Endothelial cell of umbilical vein (primary cell): ENCODE results near the gene NINJ2. TPM values are rescaled to one million over a fixed set of nuclear protein-coding genes. Genes with fewer than 3 reads are reported as not detected.

Experiments
- BruUV-seq: library from RNA; stranded (reverse); fragments of 400-500 nt; replicated peaks from 2 replicates; lab custom pipeline; 2021; lab: Mats Ljungman, UMichigan
- CTCF ChIA-PET: fragments of 300-600, 350-600 bp; sonication (Branson Sonifier 250); formaldehyde crosslinking; loops from one replicate; lab custom pipeline; 2021; ENCODE audit warnings: antibody characterized with exemption, inconsistent platforms; lab: Charles Lee
- POLR2A ChIA-PET: fragments of 300-600, 350-600 bp; sonication (Branson Sonifier 250); formaldehyde crosslinking; loops from one replicate; lab custom pipeline; 2021; ENCODE audit warnings: antibody characterized with exemption, inconsistent platforms; lab: Charles Lee
- DNase-seq: peaks from one replicate; pipeline ENCODE4 v3.0.0-alpha.2; 2011; ENCODE audit warnings: low read depth, low spot score
- FAIRE-seq: peaks from 2 replicates; lab custom pipeline; 2011; peaks lifted over from hg19 to GRCh38; lab: Jason Lieb, UNC
- H2AFZ ChIP-seq: 2 replicates; pipeline ENCODE4 v1.6.0; 2012; ENCODE audit warnings: low read depth, low read length, control low read depth, inconsistent platforms
- H3K27ac ChIP-seq: 2 replicates; pipeline ENCODE4 v1.5.1; 2011; ENCODE audit warnings: low read depth, mild to moderate bottlenecking, control low read depth, low read length, moderate library complexity; ENCODE audit not compliant: insufficient read depth
- H3K27me3 ChIP-seq, 2 experiments: 2 replicates each; pipeline versions ENCODE4 v1.6.0 to v1.6.1; 2011; ENCODE audit warnings: low read length in 2 of 2, mixed read lengths in 1 of 2; ENCODE audit not compliant: control insufficient read depth in 2 of 2, insufficient read depth in 2 of 2
- H3K36me3 ChIP-seq, 2 experiments: 2 replicates in 1 of 2; 3 replicates in 1 of 2; pipeline ENCODE4 v1.5.1; 2011; ENCODE audit warnings: low read length in 2 of 2, mild to moderate bottlenecking in 1 of 2, moderate library complexity in 1 of 2; ENCODE audit not compliant: control insufficient read depth in 2 of 2, insufficient read depth in 2 of 2; ENCODE audit errors: extremely low read depth in 1 of 2
- H3K4me1 ChIP-seq: 3 replicates; pipeline ENCODE4 v1.5.1; 2011; ENCODE audit warnings: mild to moderate bottlenecking, low read length; ENCODE audit not compliant: control insufficient read depth, insufficient read depth; ENCODE audit errors: extremely low read depth
- H3K4me2 ChIP-seq: 2 replicates; pipeline ENCODE4 v1.6.1; 2011; ENCODE audit warnings: low read length, control low read depth, mixed read lengths; ENCODE audit not compliant: insufficient read depth
- H3K4me3 ChIP-seq, 3 experiments: fragments of 200-600 bp in 1 of 3; sonication (generic), shearing (Covaris generic) in 1 of 3; replicated peaks in 1 of 3; 2 replicates each; pipeline ENCODE4 v1.5.1; 2011 to 2016; ENCODE audit warnings: control low read depth in 3 of 3, low read length in 3 of 3, mild to moderate bottlenecking in 2 of 3, inconsistent platforms in 1 of 3, low read depth in 1 of 3, moderate library complexity in 1 of 3; ENCODE audit not compliant: insufficient read depth in 1 of 3
- H3K79me2 ChIP-seq: 2 replicates; pipeline ENCODE4 v1.6.0; 2012; ENCODE audit warnings: low read length, inconsistent platforms; ENCODE audit not compliant: control insufficient read depth, insufficient read depth
- H3K9ac ChIP-seq: replicated peaks from 2 replicates; pipeline ENCODE3; 2011; ENCODE audit warnings: low read length, control low read depth; ENCODE audit not compliant: insufficient read depth; ENCODE audit errors: extremely low read depth
- H3K9me1 ChIP-seq: replicated peaks from 3 replicates; pipeline ENCODE4 v1.6.0; 2011; ENCODE audit warnings: mild to moderate bottlenecking, low read length; ENCODE audit not compliant: control insufficient read depth, insufficient read depth; ENCODE audit errors: extremely low read depth
- H3K9me3 ChIP-seq: replicated peaks from 2 replicates; pipeline ENCODE4 v1.5.1; 2012; ENCODE audit warnings: low read length, inconsistent platforms; ENCODE audit not compliant: control insufficient read depth, insufficient read depth
- H4K20me1 ChIP-seq: replicated peaks from 2 replicates; pipeline ENCODE3; 2011; ENCODE audit warnings: mild to moderate bottlenecking, low read length; ENCODE audit not compliant: control insufficient read depth, insufficient read depth; ENCODE audit errors: extremely low read depth
- EZH2 ChIP-seq: IDR thresholded peaks from 2 replicates; pipeline ENCODE4 v1.6.1; 2012; ENCODE audit warnings: borderline replicate concordance, low read depth, mild to moderate bottlenecking, moderate library complexity, low read length, inconsistent platforms; ENCODE audit not compliant: severe bottlenecking
- FOS ChIP-seq: IDR thresholded peaks from 2 replicates; pipeline ENCODE4 v1.6.1; 2011; ENCODE audit warnings: mild to moderate bottlenecking, low read length, moderate library complexity, borderline replicate concordance; ENCODE audit not compliant: insufficient read depth
- GATA2 ChIP-seq: IDR thresholded peaks from 2 replicates; pipeline ENCODE4 v1.7.0; 2011; ENCODE audit warnings: low read depth, mild to moderate bottlenecking, moderate library complexity, mixed read lengths, low read length; ENCODE audit not compliant: insufficient read length, insufficient read depth
- JUN ChIP-seq: IDR thresholded peaks from 2 replicates; pipeline ENCODE4 v1.6.1; 2011; ENCODE audit warnings: borderline replicate concordance, low read depth; ENCODE audit not compliant: insufficient read length, insufficient read depth
- MYC ChIP-seq: IDR thresholded peaks from one replicate; pipeline ENCODE4 v1.6.1; 2011; ENCODE audit warnings: mild to moderate bottlenecking, low read depth, low read length
- POLR2A ChIP-seq: IDR thresholded peaks from 2 replicates; pipeline ENCODE4 v1.6.1; 2012; ENCODE audit warnings: low read depth, mild to moderate bottlenecking, control low read depth, low read length
- POLR2AphosphoS5 ChIP-seq: IDR thresholded peaks from 2 replicates; pipeline ENCODE4 v1.6.1; 2012; ENCODE audit warnings: low read depth, mild to moderate bottlenecking, control low read depth, low read length, moderate library complexity; ENCODE audit not compliant: insufficient read depth
- dilution Hi-C: fragments of 300-500 bp; cut with MboI; formaldehyde crosslinking; loops from one replicate; pipeline ENCODE4 v1.15.0; 2019; ENCODE audit warnings: low sequenced_read_pairs; ENCODE audit not compliant: extremely low pct_ligation_motif_present
- intact Hi-C: fragments of 100-400 bp; cut with micrococcal nuclease; formaldehyde crosslinking; loops from one replicate; pipeline ENCODE4 v1.10.0; 2022
- polyA plus RNA-seq, 4 experiments: library from polyadenylated mRNA; depleted of rRNA in 3 of 4; stranded (reverse) in 3 of 4; unstranded in 1 of 4; fragments of >200 nt; gene quantifications; 2 replicates each; pipeline versions ENCODE4 v1.2.1 to v1.2.3, GENCODE V29; 2011 to 2012; ENCODE audit warnings: missing spikeins in 1 of 4
- total RNA-seq: library from RNA; stranded (reverse); gene quantifications from 2 replicates; pipeline ENCODE4 v1.2.3, GENCODE V29; 2021
- TF ChIP-seq, protein P1 (sequence below): IDR thresholded peaks from 2 replicates; pipeline ENCODE4 v1.6.1; 2011; ENCODE audit not compliant: insufficient read depth, insufficient read length
- TF ChIP-seq, protein P2 (sequence below), 2 donors: IDR thresholded peaks; 1 replicate in 1 of 2; 2 replicates in 1 of 2; pipeline ENCODE4 v1.5.1; 2011; ENCODE audit warnings: low read length in 2 of 2, mild to moderate bottlenecking in 2 of 2, moderate library complexity in 2 of 2, control low read depth in 1 of 2, inconsistent platforms in 1 of 2, low read depth in 1 of 2; ENCODE audit not compliant: insufficient read depth in 1 of 2; ENCODE audit errors: extremely low read depth in 1 of 2

NINJ2 gene
- total and polyA plus RNA-seq, 2 donors (not counting 3 experiments of a cell fraction or from before 2014, with no cell fraction given): 0.75 to 4.4 TPM

DNA sequence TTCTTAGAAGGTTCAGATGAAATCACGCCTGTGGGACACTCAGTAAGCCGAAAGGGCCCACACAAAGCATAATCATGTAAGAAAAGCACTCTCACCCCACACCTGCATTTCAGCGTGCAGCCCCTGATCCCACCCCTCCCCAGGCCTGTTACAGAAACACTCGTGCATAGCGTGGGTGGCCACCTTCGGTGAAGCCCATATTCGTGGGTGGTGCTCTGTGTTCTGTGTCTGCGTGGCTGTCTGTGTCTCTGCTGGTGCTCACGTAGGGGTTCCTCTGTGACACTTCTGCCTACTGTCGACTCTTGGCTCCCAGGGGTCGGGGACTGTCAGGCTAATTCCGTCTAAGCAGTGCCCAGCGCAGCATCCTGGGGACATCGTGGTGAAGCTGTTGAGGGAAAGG lies 129.5 kb downstream of the NINJ2 start:
- CTCF ChIA-PET: interaction anchor here (1.1 to 1.7 kb wide), 4 partner anchors 26 to 92 kb away, joined by 3 to 8 read pairs (median 4); no protein-coding TSS in a partner anchor
- Histone ChIP-seq H4K20me1 (no peaks in the 10 kb centered on the region), H3K9ac (no peak overlapping the region), H3K79me2 (no peaks in the 10 kb centered on the region), H3K4me2 (no peak overlapping the region), H3K36me3 (no peaks in the 10 kb centered on the region), H3K9me1 (no peaks in the 10 kb centered on the region), H3K4me1 (peaks cover 9% of the 10 kb centered on the region), H3K4me3 (no peak overlapping the region), H2AFZ (no peak overlapping the region), H3K9me3 (no peaks in the 10 kb centered on the region), H3K27ac (no peak overlapping the region), H3K27me3 (peaks cover 14 to 17% of the 10 kb centered on the region in 2 experiments)
- intact Hi-C loops: no loop called here
- TF ChIP-seq MYC: no peak
- no peak for TF ChIP-seq POLR2A
- TF ChIP-seq, protein P1, sequence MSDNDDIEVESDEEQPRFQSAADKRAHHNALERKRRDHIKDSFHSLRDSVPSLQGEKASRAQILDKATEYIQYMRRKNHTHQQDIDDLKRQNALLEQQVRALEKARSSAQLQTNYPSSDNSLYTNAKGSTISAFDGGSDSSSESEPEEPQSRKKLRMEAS: no peak
- no peak for TF ChIP-seq POLR2AphosphoS5
- no peak for TF ChIP-seq EZH2
- TF ChIP-seq JUN: no peak
- no peak for TF ChIP-seq GATA2
- TF ChIP-seq, protein P2, sequence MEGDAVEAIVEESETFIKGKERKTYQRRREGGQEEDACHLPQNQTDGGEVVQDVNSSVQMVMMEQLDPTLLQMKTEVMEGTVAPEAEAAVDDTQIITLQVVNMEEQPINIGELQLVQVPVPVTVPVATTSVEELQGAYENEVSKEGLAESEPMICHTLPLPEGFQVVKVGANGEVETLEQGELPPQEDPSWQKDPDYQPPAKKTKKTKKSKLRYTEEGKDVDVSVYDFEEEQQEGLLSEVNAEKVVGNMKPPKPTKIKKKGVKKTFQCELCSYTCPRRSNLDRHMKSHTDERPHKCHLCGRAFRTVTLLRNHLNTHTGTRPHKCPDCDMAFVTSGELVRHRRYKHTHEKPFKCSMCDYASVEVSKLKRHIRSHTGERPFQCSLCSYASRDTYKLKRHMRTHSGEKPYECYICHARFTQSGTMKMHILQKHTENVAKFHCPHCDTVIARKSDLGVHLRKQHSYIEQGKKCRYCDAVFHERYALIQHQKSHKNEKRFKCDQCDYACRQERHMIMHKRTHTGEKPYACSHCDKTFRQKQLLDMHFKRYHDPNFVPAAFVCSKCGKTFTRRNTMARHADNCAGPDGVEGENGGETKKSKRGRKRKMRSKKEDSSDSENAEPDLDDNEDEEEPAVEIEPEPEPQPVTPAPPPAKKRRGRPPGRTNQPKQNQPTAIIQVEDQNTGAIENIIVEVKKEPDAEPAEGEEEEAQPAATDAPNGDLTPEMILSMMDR (IDR thresholded peaks at IDR 0.05; ENCODE audit: extremely low read depth in 1 of 2, insufficient read depth in 1 of 2, low read depth in 1 of 2, low read length in 2 of 2): no peak
- TF ChIP-seq FOS: no peak
- no TSS peak for BruUV-seq
- DNase-seq (no peak), FAIRE-seq (no peak)
- POLR2A ChIA-PET: no interaction called here
- dilution Hi-C loops: no loop called here
